ENCODE results near the gene COL19A1. TPM values are rescaled to one million over a fixed set of nuclear protein-coding genes. Genes with fewer than 3 reads are reported as not detected.

The COL19A1 gene
- total and polyA plus RNA-seq, 4 donors = 0.09 to 4.4 (median 0.80) TPM; not detected in 1

DNA sequence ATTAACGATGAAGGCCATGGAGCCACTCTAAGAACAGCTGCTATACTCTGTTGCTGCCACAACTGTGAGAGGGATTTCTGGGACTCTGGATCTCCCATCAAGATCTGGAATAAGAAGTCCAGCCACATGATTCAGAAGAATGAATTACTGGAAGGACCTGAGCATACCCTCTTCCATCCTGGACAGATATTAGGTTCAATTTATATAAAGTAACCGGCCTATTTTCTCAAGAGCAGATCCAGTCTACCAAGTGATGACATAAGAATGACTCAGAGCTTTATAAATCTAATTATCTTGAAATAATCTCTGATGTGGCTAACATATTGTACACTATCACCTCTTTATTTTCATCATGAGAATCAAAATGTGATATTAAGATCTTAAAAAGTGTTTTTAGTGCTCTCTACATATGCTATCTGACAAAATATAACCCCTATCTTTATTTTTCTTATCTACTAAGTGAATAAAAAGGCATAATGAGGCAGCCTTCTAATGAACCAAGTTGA lies 391.5 kb downstream of the COL19A1 start:
- 80 to 90% methylated on average over 2 of the region's 2 CpGs for WGBS, 2 donors
- DNase-seq = no peak

DNA sequence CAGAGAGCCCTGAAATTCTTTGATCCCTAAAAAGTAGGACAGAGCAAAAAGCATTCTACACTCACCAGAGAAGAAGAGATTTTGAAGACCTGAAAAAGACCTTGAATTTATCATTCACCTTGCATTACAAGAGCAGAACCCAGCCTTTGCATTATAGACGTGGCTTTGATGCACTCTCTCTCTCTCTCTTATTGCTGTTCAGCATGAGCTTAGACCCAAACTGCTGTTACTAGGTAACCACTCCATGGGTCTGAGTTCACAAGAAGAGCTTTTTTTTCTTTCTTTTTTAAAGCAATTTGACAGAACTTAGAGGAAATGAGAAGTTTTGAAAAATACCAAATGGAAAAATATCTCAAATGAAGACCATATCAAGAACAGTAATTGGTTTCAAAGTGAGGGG lies 392.1 kb downstream of the COL19A1 start:
- peaks cover 0 to 2% (median 0%) of the 10 kb centered on the region in 5 donors for H3K4me1 ChIP-seq (ENCODE audit: control insufficient read depth in 5 of 5, insufficient read depth in 5 of 5, low read length in 5 of 5)
- WGBS, 2 donors = 39 to 59% methylated on average over 1 of the region's 1 CpG
- no peaks in the 10 kb centered on the region for H3K9me3 ChIP-seq (ENCODE audit: control insufficient read depth in 4 of 4, insufficient read depth in 3 of 4, low read length in 3 of 4)
- peaks cover 0 to 2% (median 0%) of the 10 kb centered on the region in 3 donors for H3K27me3 ChIP-seq (ENCODE audit: control insufficient read depth in 3 of 3, insufficient read depth in 3 of 3, low read length in 2 of 3)
- DNase-seq (no peak), ATAC-seq (ENCODE audit: insufficient read depth, low FRiP score) (no peak)
- H3K4me3 ChIP-seq = no peak overlapping the region
- no peak overlapping the region for H3K9ac ChIP-seq (ENCODE audit: insufficient read depth in 1 of 2, low read length in 2 of 2)
- no peaks in the 10 kb centered on the region for H3K36me3 ChIP-seq (ENCODE audit: control insufficient read depth in 4 of 4, insufficient read depth in 4 of 4, low read length in 4 of 4)
- no peak overlapping the region for H3K27ac ChIP-seq (ENCODE audit: low read depth in 1 of 2, low read length in 1 of 2)
- TF ChIP-seq, protein P1, sequence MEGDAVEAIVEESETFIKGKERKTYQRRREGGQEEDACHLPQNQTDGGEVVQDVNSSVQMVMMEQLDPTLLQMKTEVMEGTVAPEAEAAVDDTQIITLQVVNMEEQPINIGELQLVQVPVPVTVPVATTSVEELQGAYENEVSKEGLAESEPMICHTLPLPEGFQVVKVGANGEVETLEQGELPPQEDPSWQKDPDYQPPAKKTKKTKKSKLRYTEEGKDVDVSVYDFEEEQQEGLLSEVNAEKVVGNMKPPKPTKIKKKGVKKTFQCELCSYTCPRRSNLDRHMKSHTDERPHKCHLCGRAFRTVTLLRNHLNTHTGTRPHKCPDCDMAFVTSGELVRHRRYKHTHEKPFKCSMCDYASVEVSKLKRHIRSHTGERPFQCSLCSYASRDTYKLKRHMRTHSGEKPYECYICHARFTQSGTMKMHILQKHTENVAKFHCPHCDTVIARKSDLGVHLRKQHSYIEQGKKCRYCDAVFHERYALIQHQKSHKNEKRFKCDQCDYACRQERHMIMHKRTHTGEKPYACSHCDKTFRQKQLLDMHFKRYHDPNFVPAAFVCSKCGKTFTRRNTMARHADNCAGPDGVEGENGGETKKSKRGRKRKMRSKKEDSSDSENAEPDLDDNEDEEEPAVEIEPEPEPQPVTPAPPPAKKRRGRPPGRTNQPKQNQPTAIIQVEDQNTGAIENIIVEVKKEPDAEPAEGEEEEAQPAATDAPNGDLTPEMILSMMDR (IDR thresholded peaks at IDR 0.05; ENCODE audit: control extremely low read depth, extremely low read depth) = no peak

More for the DNA sequence above, 391.5 kb downstream of the COL19A1 start:
- H3K36me3 ChIP-seq (ENCODE audit: control insufficient read depth in 4 of 4, insufficient read depth in 4 of 4, low read length in 4 of 4) = no peaks in the 10 kb centered on the region
- peaks cover 0 to 2% (median 0%) of the 10 kb centered on the region in 5 donors for H3K4me1 ChIP-seq (ENCODE audit: control insufficient read depth in 5 of 5, insufficient read depth in 5 of 5, low read length in 5 of 5)
- TF ChIP-seq, protein P1 (IDR thresholded peaks at IDR 0.05; ENCODE audit: control extremely low read depth, extremely low read depth) = no peak
- H3K4me3 ChIP-seq = no peak overlapping the region
- no peak overlapping the region for H3K9ac ChIP-seq (ENCODE audit: insufficient read depth in 1 of 2, low read length in 2 of 2)
- no peak for ATAC-seq (ENCODE audit: insufficient read depth, low FRiP score)
- H3K27ac ChIP-seq (ENCODE audit: low read depth in 1 of 2, low read length in 1 of 2) = no peak overlapping the region
- H3K27me3 ChIP-seq (ENCODE audit: control insufficient read depth in 3 of 3, insufficient read depth in 3 of 3, low read length in 2 of 3) = peaks cover 0 to 2% (median 0%) of the 10 kb centered on the region in 3 donors
- H3K9me3 ChIP-seq (ENCODE audit: control insufficient read depth in 4 of 4, insufficient read depth in 3 of 4, low read length in 3 of 4) = no peaks in the 10 kb centered on the region

Small RNA genes within 50 kb of the gene (small RNA-seq; reads per million reads assigned to genes)
- not detected for gene RPL37P15 (ENCODE audit: low replicate concordance)

Other genes starting within 250 kb of the COL19A1 start
- 100 to 1,000 TPM in 1 of 2 donors, 10 to 100 TPM in 1; 46.5 to 102 TPM for gene LMBRD1, start 69.5 kb upstream of the COL19A1 start, total RNA-seq
- 10 to 100 TPM; 31.2 to 37.0 TPM for gene LMBRD1, start 69.5 kb upstream of the COL19A1 start, polyA plus RNA-seq